T-helper 1 cell treated with Interleukin-12 subunit alpha and Interleukin-12 subunit beta and Interleukin-4 antibody, amounts not matched to agents 30 μg/mL and 1 μg/mL, for 36 hours (primary cell): ENCODE data around the gene GOLGB1.

ENCODE experiments used
- H3K27ac Mint-ChIP-seq: one replicate; pipeline ENCODE4 v1.8.0; 2021; ENCODE audit warnings: mild to moderate bottlenecking, mixed read lengths
- H3K27me3 Mint-ChIP-seq: one replicate; pipeline ENCODE4 v1.8.0; 2021; ENCODE audit warnings: low read depth, mixed read lengths
- H3K36me3 Mint-ChIP-seq: one replicate; pipeline ENCODE4 v1.8.0; 2021; ENCODE audit warnings: low read depth, mixed read lengths
- H3K4me1 Mint-ChIP-seq: one replicate; pipeline ENCODE4 v1.8.0; 2021; ENCODE audit warnings: low read depth, mixed read lengths
- H3K4me3 Mint-ChIP-seq: one replicate; pipeline ENCODE4 v1.8.0; 2021; ENCODE audit warnings: mild to moderate bottlenecking, moderate library complexity, mixed read lengths
- H3K9me3 Mint-ChIP-seq: one replicate; pipeline ENCODE4 v1.8.0; 2021; ENCODE audit warnings: mixed read lengths

Gene GOLGB1

DNA sequence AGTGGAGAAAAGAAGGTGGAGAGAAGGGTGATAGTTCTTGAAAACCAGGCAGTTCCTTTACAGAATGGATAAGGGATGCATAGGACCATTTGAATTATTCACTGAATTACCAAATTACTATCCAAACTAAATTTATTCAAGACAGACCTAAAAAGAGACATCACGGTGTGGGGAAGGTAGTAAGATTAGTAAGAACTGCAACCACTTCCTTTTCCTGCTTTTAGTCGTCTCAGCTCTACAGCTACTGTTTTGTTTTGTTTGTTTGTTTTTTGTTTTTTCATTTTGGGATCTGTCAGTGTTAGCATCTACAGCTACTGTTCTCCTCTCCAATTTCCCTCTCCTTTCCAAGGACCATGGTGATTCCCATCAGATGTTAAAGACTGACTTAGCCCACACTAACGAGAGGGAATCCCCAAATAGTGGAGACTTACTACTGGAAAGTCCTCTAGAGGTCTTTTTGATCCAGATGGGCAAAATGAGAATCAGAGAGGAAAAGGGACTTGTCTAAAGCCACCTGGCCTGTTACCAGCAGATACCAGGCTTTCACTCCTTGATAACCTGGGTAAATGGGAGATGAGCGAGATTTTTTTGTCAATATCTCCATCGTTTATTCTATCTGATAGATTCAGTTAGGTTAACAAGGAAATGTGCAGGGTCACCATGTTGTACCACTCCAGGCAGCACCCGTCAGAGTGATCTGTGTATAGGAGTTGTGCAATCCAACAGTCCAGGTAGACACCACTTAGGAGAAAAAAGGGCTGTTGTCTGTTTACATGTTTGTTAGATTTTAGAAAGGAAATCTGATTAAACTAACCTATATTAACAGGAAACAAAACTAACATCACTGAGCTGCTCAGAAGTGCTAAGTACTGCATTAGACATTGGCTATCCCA, 94.8 kb downstream of the GOLGB1 start:
- H3K9me3 Mint-ChIP-seq, result no peaks in the 10 kb centered on the region
- peaks cover 65% of the 10 kb centered on the region for H3K4me1 Mint-ChIP-seq
- H3K27ac Mint-ChIP-seq, result peak overlapping the region; percentile 73
- H3K4me3 Mint-ChIP-seq, result peak overlapping the region; percentile 52
- H3K36me3 Mint-ChIP-seq, result peaks cover 75% of the 10 kb centered on the region
- no peaks in the 10 kb centered on the region for H3K27me3 Mint-ChIP-seq

DNA sequence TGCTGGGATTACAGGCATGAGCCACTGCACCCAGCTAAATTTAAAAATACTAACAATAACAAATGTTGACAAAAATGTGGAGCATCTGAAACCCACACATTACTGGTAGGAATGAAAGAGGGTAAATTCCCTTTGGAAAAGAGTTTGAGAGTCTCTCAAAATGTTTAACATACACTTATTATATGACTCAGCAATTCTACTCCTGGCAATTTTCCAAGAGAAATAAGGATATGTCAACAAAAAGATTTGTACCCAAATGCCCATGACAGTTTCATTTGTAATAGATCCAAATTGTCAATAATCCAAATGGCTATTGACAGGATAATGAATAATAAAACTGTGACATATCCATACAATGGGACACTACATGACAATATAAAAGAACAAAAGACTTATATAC, 97.9 kb downstream of the GOLGB1 start:
- H3K9me3 Mint-ChIP-seq, result no peaks in the 10 kb centered on the region
- no peak overlapping the region for H3K27ac Mint-ChIP-seq

DNA sequence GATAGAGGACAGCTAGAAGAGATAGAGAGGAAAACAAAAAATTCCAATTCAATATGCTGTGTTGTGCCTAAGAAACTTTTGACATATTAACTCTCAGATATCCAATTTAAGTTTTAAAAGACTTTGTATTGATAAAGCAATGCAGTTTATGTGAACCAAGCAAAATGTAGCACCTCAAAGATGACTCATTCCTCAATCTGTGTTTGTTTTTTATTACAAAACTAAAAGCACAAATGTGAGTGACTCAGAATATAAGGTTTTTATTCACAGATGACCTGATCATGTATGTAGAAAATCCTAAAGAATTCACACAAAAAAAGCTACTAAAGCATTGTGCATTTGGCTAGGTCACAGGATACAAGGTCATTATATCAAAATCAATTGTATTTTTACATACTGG, 99.9 kb downstream of the GOLGB1 start:
- Mint-ChIP-seq H3K27me3 (no peaks in the 10 kb centered on the region), H3K36me3 (peaks cover 54% of the 10 kb centered on the region), H3K9me3 (no peaks in the 10 kb centered on the region), H3K4me3 (no peak overlapping the region), H3K27ac (no peak overlapping the region), H3K4me1 (peaks cover 34% of the 10 kb centered on the region)

More for the DNA sequence above, 97.9 kb downstream of the GOLGB1 start:
- Mint-ChIP-seq H3K4me1 (peaks cover 45% of the 10 kb centered on the region), H3K36me3 (peaks cover 61% of the 10 kb centered on the region), H3K4me3 (no peak overlapping the region), H3K27me3 (no peaks in the 10 kb centered on the region)

GRCh38 chr3:121648219-121648958, 101.2 kb downstream of the GOLGB1 start:
- Mint-ChIP-seq H3K9me3 (no peaks in the 10 kb centered on the region), H3K27ac (no peak overlapping the region), H3K36me3 (peaks cover 61% of the 10 kb centered on the region), H3K27me3 (no peaks in the 10 kb centered on the region), H3K4me3 (no peak overlapping the region), H3K4me1 (peaks cover 25% of the 10 kb centered on the region)

DNA sequence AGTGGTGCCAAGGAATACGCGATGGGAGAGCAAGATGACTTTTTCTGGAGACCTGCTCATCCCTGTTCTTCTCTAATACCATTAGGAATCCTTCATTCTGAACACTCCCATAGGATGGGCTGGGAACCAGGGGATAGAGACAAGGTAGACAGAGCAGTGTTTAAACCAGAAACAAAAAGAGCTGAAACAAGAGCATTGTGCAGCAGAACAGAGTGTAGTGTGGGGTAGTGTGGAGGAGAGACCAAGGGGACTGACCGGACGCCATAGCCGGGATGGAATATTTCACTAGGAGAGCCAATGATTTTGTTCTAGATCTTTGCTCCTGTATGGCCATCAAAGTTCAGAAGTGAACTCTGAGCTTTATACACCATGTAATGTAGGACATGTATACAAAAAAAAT, 104.5 kb downstream of the GOLGB1 start:
- Mint-ChIP-seq H3K4me1 (peaks cover 10% of the 10 kb centered on the region), H3K27me3 (no peaks in the 10 kb centered on the region), H3K27ac (peak overlapping the region; percentile 19), H3K9me3 (no peaks in the 10 kb centered on the region), H3K4me3 (no peak overlapping the region), H3K36me3 (peaks cover 61% of the 10 kb centered on the region)

DNA sequence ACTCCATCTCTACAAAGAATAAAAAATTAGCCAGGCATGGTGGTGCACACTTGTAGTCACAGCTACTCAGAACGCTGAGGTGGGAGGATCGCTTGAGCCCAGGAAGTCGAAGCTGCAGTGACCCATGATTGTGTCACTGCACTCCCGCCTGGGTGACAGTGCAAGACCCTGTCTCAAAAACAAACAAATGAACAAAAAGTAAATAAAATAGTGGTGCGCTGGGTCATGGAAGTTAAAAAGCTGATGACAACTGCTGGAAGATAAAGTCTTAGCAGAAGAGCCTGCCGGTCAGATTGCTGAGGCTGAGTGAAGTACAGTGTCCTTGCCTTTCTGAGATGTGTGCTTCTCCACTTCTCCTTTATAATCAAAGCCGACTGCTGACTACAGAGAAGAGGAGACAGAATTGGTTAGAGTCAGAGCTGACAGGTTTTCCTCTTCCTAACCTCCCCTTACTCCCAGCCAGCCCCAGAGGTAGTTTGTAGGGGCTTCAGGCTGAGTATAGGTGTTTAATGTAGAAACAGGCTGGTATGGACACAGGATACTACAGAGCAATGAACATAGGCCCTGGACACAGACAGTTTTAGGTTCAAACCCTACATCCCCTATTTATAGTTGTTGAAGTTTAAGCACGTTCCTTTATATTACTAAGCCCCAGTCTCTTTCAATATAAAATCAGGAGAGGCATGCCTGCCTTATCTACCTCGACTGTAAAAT, 106.8 kb downstream of the GOLGB1 start:
- peaks cover 5% of the 10 kb centered on the region for H3K4me1 Mint-ChIP-seq
- H3K36me3 Mint-ChIP-seq, result peaks cover 72% of the 10 kb centered on the region
- no peaks in the 10 kb centered on the region for H3K9me3 Mint-ChIP-seq
- no peak overlapping the region for H3K27ac Mint-ChIP-seq
- no peaks in the 10 kb centered on the region for H3K27me3 Mint-ChIP-seq
- no peak overlapping the region for H3K4me3 Mint-ChIP-seq

DNA sequence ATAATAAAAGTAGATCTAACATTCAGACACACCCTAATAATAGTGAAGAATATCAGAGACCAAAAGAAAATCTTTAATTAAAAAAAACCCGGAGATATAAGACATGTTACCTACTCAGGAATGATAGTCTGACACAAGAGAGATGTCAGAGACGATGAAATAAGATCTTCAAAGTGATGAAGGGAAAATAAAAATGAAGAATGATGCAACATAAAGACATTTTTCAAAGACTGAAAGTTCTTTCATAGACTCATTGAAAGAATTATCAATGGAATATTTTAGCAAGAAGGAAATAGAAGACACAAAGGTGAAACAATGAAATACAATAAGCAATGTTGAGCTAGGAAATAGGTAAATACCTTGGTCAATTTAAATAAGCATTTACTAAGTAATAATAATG, 108.4 kb downstream of the GOLGB1 start:
- Mint-ChIP-seq H3K9me3 (no peaks in the 10 kb centered on the region), H3K4me3 (no peak overlapping the region), H3K36me3 (peaks cover 80% of the 10 kb centered on the region), H3K27ac (no peak overlapping the region), H3K4me1 (peaks cover 2% of the 10 kb centered on the region), H3K27me3 (no peaks in the 10 kb centered on the region)

- no peak overlapping the region for H3K27ac Mint-ChIP-seq
These were observed 111.6 kb downstream of the GOLGB1 start for GRCh38 chr3:121637922-121638321.

DNA sequence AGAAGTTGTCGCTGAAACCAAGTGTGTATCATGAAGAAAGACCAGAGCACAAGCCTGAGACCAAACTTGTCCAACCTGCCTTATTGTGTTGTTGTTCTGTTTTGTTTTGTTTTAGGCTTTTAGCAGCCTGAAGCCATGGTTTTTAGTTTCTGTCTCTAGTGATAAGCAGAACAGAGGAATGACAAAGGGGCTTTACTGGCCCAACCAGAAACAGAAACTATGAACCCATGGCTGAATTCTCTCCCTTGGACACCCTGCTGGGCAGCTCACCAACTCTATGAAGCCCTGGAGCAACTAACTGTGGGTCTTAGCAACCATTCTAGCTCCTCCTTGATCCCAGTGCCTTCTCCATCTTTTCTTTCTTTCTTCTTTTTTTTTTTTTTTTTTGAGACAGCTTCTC, 119.2 kb downstream of the GOLGB1 start:
- Mint-ChIP-seq H3K4me1 (no peaks in the 10 kb centered on the region), H3K27ac (no peak overlapping the region), H3K9me3 (no peaks in the 10 kb centered on the region), H3K27me3 (no peaks in the 10 kb centered on the region), H3K4me3 (no peak overlapping the region), H3K36me3 (peaks cover 60% of the 10 kb centered on the region)

More at GRCh38 chr3:121637922-121638321, 111.6 kb downstream of the GOLGB1 start:
- no peaks in the 10 kb centered on the region for H3K9me3 Mint-ChIP-seq
- H3K27me3 Mint-ChIP-seq, result no peaks in the 10 kb centered on the region
- no peak overlapping the region for H3K4me3 Mint-ChIP-seq
- peaks cover 79% of the 10 kb centered on the region for H3K36me3 Mint-ChIP-seq
- H3K4me1 Mint-ChIP-seq, result peaks cover 2% of the 10 kb centered on the region

DNA sequence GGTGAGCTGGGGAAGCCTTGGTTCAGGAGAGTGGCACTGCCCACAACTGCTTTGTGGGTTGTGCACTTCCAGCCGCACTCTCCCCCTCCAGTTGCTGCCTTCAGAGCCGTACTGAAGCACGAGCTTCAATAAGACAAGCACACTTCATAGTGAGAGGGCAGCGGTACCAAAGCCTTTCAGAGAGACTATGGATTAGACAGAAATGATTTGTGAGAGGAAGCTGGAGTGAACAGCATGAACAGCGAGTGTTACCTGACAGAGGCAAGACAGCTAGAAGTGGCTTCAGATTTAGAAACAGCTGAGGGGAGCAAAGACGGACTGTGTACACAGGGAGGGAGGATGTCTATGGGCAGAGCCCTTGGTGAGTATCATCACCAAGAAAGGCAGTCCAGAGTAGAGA, 119.9 kb downstream of the GOLGB1 start:
- Mint-ChIP-seq H3K9me3 (no peaks in the 10 kb centered on the region), H3K36me3 (peaks cover 53% of the 10 kb centered on the region), H3K27ac (no peak overlapping the region), H3K27me3 (no peaks in the 10 kb centered on the region), H3K4me3 (no peak overlapping the region), H3K4me1 (no peaks in the 10 kb centered on the region)

DNA sequence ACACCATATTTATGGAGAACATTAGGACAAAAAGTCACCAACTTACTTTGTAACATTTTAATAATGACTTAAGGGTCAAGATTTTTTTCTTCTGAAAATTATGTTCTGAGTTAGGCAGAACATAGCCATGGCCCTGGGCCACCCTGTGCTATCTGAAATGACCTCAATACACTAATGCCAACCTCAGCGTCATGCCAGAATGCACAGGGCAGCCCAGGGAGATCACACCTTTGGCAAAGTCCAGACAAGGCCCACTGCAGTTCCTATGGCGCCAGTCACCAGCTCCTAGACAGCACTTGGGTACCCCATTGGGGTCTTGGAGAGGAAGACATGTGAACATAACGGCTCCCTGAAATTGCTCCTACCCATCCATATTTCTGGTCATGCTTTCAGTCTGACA, 121.9 kb downstream of the GOLGB1 start:
- Mint-ChIP-seq H3K4me1 (no peaks in the 10 kb centered on the region), H3K27ac (no peak overlapping the region), H3K27me3 (no peaks in the 10 kb centered on the region)

DNA sequence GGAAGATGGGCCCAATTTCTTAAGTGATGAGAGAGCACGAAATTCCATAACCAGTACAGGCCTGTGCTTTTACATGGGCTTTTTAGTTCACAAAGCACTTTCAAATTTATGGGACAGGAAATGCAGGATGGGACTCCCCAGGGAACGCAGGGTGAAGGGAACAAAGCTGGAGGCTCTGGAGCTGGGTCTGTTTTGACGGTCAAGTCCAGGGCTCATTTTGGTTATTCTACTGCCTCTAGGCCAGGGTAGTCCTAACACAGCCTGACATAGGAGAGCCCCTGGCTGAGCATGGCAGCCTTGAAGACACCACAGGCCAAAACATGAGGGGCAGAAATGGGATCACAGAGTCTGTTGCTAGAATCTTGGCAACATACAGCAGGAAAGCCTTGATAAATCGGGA, 122.3 kb downstream of the GOLGB1 start:
- no peaks in the 10 kb centered on the region for H3K4me1 Mint-ChIP-seq
- H3K27me3 Mint-ChIP-seq, result peaks cover 2% of the 10 kb centered on the region
- no peak overlapping the region for H3K4me3 Mint-ChIP-seq
- peaks cover 36% of the 10 kb centered on the region for H3K36me3 Mint-ChIP-seq
- H3K27ac Mint-ChIP-seq, result no peak overlapping the region
- no peaks in the 10 kb centered on the region for H3K9me3 Mint-ChIP-seq

More for the DNA sequence above, 121.9 kb downstream of the GOLGB1 start:
- H3K4me3 Mint-ChIP-seq, result no peak overlapping the region
- no peaks in the 10 kb centered on the region for H3K9me3 Mint-ChIP-seq
- peaks cover 41% of the 10 kb centered on the region for H3K36me3 Mint-ChIP-seq

GRCh38 chr3:121626495-121626894, 123.0 kb downstream of the GOLGB1 start:
- H3K4me3 Mint-ChIP-seq, result no peak overlapping the region
- H3K27ac Mint-ChIP-seq, result no peak overlapping the region
- H3K4me1 Mint-ChIP-seq, result peaks cover 3% of the 10 kb centered on the region
- H3K27me3 Mint-ChIP-seq, result peaks cover 9% of the 10 kb centered on the region
- no peaks in the 10 kb centered on the region for H3K9me3 Mint-ChIP-seq
- peaks cover 29% of the 10 kb centered on the region for H3K36me3 Mint-ChIP-seq

GRCh38 chr3:121624147-121624899, 125.2 kb downstream of the GOLGB1 start:
- Mint-ChIP-seq H3K36me3 (peaks cover 9% of the 10 kb centered on the region), H3K4me3 (no peak overlapping the region), H3K27me3 (peaks cover 16% of the 10 kb centered on the region), H3K9me3 (no peaks in the 10 kb centered on the region), H3K27ac (no peak overlapping the region), H3K4me1 (peaks cover 3% of the 10 kb centered on the region)
